Measurements from ENCODE around the gene ALDH4A1. TPM values are rescaled to one million over a fixed set of nuclear protein-coding genes. Genes with fewer than 3 reads are reported as not detected.

Gene ALDH4A1
- total RNA-seq, 1 donor from 2014 or later: 16.6 TPM

GRCh38 chr1:18907021-18907916 lies 4.9 kb upstream of the ALDH4A1 start:
- no peaks in the 10 kb centered on the region for H3K27me3 ChIP-seq
- H3K9me3 ChIP-seq: no peaks in the 10 kb centered on the region
- peak in 1 of 2 donors; percentile 83 for DNase-seq (ENCODE audit: low spot score in 2 of 2)
- peaks cover 9 to 19% of the 10 kb centered on the region in 2 donors for H3K4me1 ChIP-seq
- TF ChIP-seq CTCF (IDR thresholded peaks at IDR 0.05): peak; percentile 79 to 89 (median 85)
- peaks cover 41 to 48% of the 10 kb centered on the region in 2 donors for H3K36me3 ChIP-seq
- peak overlapping the region; percentile 55 to 73 for H3K27ac ChIP-seq
- intact Hi-C loops (cut with DNase I): loop anchor here (1.0 to 5.0 kb wide), 3 partner anchors 65 to 185 kb away; no protein-coding TSS in a partner anchor
- H3K4me3 ChIP-seq: no peak overlapping the region

- peak overlapping the region; percentile 78 to 87 for H3K27ac ChIP-seq
- intact Hi-C loops (cut with DNase I): loop anchor here (2.0 to 5.0 kb wide), 2 partner anchors 107 to 304 kb away; no protein-coding TSS in a partner anchor
- H3K36me3 ChIP-seq: peaks cover 5 to 9% of the 10 kb centered on the region in 2 donors
- H3K4me1 ChIP-seq: peaks cover 9 to 21% of the 10 kb centered on the region in 2 donors
- no peak for DNase-seq (ENCODE audit: low spot score in 2 of 2)
- H3K9me3 ChIP-seq: no peaks in the 10 kb centered on the region
- H3K4me3 ChIP-seq: peak overlapping the region; percentile 76 to 80
- no peaks in the 10 kb centered on the region for H3K27me3 ChIP-seq
- TF ChIP-seq CTCF (IDR thresholded peaks at IDR 0.05): no peak
Observed at GRCh38 chr1:18903291-18903756, 969 bp upstream of the ALDH4A1 start.

DNA sequence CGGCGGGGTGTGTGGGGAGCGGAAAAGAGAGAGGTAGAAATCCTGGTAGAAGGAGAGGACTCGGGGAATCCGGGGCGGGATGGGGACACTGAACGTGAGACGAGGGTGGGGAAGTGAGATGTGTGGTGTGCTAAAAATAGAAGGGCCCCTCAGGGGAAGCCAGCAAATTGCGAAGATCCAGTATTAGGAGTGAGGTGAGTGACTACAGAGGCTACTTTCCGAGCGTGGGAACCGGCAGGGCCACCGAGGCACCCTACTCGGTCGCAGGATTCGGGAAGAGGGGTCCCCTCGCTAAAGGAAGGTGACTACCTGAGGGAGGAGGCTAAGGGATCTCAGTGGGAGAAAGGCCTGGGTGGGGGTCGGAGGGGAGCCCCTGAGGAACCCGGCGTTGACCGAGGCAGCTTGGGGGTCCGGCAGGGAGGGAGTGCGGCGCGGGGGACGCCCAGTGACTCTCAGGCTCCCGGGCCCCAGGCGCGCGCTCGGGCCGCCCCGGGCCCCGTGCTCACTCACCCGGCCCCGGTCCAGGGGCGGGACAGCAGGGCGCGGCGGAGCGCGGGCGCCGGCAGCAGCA lies 318 bp downstream of the ALDH4A1 start:
- H3K4me1 ChIP-seq: peaks cover 6 to 12% of the 10 kb centered on the region in 2 donors
- H3K9me3 ChIP-seq: no peaks in the 10 kb centered on the region
- intact Hi-C loops (cut with DNase I): loop anchor here (1.0 to 5.0 kb wide), 4 partner anchors 24 to 305 kb away; partner anchors contain the start of gene IFFO2
- DNase-seq (ENCODE audit: low spot score in 2 of 2): no peak
- TF ChIP-seq CTCF (IDR thresholded peaks at IDR 0.05): no peak
- H3K36me3 ChIP-seq: peaks cover 0 to 4% of the 10 kb centered on the region in 2 donors
- H3K4me3 ChIP-seq: peak overlapping the region; percentile 76 to 80
- no peaks in the 10 kb centered on the region for H3K27me3 ChIP-seq
- H3K27ac ChIP-seq: peak overlapping the region; percentile 78 to 87

DNA sequence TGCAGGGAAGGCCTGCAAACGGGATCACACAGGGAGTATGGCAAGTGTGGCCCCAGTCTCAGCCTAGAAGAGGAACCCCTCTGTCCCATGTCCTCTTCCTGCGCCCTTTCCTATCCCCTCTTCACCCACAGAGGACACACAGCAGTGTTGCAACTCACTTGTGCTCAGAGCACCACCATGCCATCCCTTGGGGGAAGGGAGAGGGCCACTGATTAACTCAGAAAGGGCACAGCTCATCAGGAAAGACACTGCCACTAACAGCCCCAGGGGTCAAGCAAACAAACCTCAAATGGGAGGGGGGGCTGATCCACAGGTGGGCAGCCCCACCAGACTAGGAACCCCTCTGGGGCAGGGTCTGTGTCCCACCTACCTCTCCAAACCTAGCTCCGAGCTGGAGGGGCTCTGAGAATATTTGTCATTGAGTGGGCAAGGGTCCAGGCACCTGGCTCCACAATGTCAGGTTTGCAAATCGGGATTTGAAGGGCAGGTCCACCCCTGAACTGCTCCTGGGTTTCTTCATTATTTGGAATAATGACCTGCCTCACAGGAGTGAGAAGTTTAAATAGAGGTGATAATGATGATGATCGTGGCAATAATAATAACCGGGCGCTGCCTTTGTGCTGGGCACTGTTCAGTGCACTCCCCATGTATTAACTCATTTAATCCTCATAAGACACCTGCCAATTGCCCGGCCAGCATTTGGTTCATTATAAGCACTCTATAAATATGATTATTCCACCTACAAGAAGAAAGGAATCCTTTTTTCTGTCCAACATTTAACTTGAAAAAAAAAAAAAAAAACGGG lies 1.0 kb downstream of the ALDH4A1 start:
- peak overlapping the region in 1 of 2 donors; percentile 78 for H3K27ac ChIP-seq
- intact Hi-C loops (cut with DNase I): loop anchor here (5.0 kb wide), 1 partner anchor 306 kb away; no protein-coding TSS in a partner anchor

More for the DNA sequence above, 1.0 kb downstream of the ALDH4A1 start:
- Histone ChIP-seq H3K4me3 (peak overlapping the region; percentile 76 to 80), H3K27me3 (no peaks in the 10 kb centered on the region), H3K9me3 (no peaks in the 10 kb centered on the region), H3K4me1 (peaks cover 6 to 9% of the 10 kb centered on the region in 2 donors), H3K36me3 (peaks cover 0 to under 1% of the 10 kb centered on the region in 2 donors)
- DNase-seq (ENCODE audit: low spot score in 2 of 2): no peak
- TF ChIP-seq CTCF (IDR thresholded peaks at IDR 0.05): no peak

Data from ascending aorta (tissue), 2 donors.